ENCODE measurements around the gene LINC01488.

DNA sequence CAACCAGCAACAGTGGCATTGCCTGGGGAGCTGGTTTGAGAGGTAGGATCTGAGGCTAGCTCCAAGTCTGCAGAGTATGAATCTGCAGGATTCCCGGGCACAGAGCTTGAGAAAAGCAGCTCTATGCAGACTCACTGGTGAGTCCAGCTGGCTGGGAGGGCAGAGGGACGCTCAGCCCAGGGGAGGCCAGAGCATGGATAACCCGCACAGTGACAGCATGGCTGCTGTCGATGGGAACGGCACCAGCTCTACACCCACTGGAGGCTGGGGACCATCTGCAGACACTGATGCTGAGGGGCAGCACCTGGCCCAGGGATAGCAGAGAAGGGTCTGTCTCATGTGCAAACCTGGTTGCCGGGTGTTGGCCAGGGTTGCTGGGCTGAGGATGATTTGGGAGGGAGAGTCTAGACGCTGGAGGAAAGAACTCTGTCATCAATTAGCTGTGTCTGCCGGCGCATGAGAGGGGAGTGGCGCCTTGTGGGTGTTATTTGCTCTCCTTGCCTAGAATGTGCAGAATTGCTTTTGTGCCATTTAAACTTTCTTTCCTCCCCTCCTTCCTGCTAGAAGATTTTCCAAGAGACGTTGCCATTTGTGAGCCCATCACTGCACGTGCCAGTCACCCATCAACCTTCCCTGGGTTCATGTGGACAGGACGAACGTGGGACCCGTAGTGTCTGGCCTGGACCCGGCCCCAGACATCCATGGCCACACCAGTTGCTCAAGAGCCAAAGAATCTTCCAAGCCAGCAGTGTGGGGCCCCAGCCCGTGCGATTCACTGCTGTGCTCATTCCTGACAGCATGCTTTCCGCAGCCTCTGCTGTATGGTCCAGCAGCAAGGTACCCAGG lies 19.1 kb upstream of the LINC01488 start:
- TF ChIP-seq TARDBP (IDR thresholded peaks at IDR 0.05; ENCODE audit: borderline replicate concordance): no peak
- no peak for TF ChIP-seq EP300 (IDR thresholded peaks at IDR 0.05; ENCODE audit: borderline replicate concordance in 1 of 2, control insufficient read depth in 1 of 2, low read depth in 2 of 2, low read length in 2 of 2)
- TF ChIP-seq ESRRA (IDR thresholded peaks at IDR 0.05; ENCODE audit: low read length): no peak
- TF ChIP-seq SMARCA5 (IDR thresholded peaks at IDR 0.05): no peak
- TF ChIP-seq CTCF (IDR thresholded peaks at IDR 0.05 in 2 of 3, conservative IDR thresholded peaks at IDR 0.05 in 1 of 3; ENCODE audit: control insufficient read depth in 2 of 3, extremely low read depth in 1 of 3, insufficient read depth in 1 of 3, low read depth in 3 of 3, low read length in 3 of 3): no peak
- TF ChIP-seq EZH2 (IDR thresholded peaks at IDR 0.05; ENCODE audit: borderline replicate concordance, control insufficient read depth, low read depth, low read length): no peak
- TF ChIP-seq YY1 (IDR thresholded peaks at IDR 0.05; ENCODE audit: low read depth, low read length): no peak
